ENCODE data around the gene TOMM70.
"Not testable (repeated sequence)": the region's sequence is repeated elsewhere in the genome, so short reads cannot be mapped to it uniquely, and the experiment has no call there.

TOMM70 gene

GRCh38 chr3:100360757-100361496, 40.0 kb downstream of the TOMM70 start:
- no peak for DNase-seq (ENCODE audit: extremely low spot score)
- no peak for TF ChIP-seq CTCF (IDR thresholded peaks at IDR 0.05; ENCODE audit: control extremely low read depth, extremely low read depth, low read depth, missing control alignments)
- CTCF ChIA-PET: interaction anchor here (1.1 to 3.4 kb wide), 9 partner anchors 10 to 229 kb away, joined by 3 to 23 read pairs (median 6); partner anchors contain the start of genes LNP1 and TOMM70
- POLR2A ChIA-PET: no interaction called here

GRCh38 chr3:100359035-100359434, 41.9 kb downstream of the TOMM70 start:
- CTCF ChIA-PET: interaction anchor here (1.0 to 3.4 kb wide), 6 partner anchors 9 to 43 kb away, joined by 3 to 23 read pairs (median 7); no protein-coding TSS in a partner anchor
- TF ChIP-seq CTCF (IDR thresholded peaks at IDR 0.05; ENCODE audit: control extremely low read depth, extremely low read depth, low read depth, missing control alignments): no peak
- POLR2A ChIA-PET: no interaction called here
- no peak for DNase-seq (ENCODE audit: extremely low spot score)

GRCh38 chr3:100358413-100358812, 42.5 kb downstream of the TOMM70 start:
- ChIA-PET CTCF (interaction anchor here (2.7 to 3.4 kb wide), 2 partner anchors 16 to 42 kb away, joined by 8 to 23 read pairs; no protein-coding TSS in a partner anchor), POLR2A (no interaction called here)
- no peak for DNase-seq (ENCODE audit: extremely low spot score)
- TF ChIP-seq CTCF (IDR thresholded peaks at IDR 0.05; ENCODE audit: control extremely low read depth, extremely low read depth, low read depth, missing control alignments): no peak

- ChIA-PET POLR2A (no interaction called here), CTCF (interaction anchor here (0.9 to 3.2 kb wide), 7 partner anchors 9 to 61 kb away, joined by 3 to 17 read pairs (median 8); partner anchors contain the start of gene NIT2)
- DNase-seq (ENCODE audit: extremely low spot score): no peak
- no peak for TF ChIP-seq CTCF (IDR thresholded peaks at IDR 0.05; ENCODE audit: control extremely low read depth, extremely low read depth, low read depth, missing control alignments)
Observed at GRCh38 chr3:100354850-100355249, 46.0 kb downstream of the TOMM70 start.

- CTCF ChIA-PET: no interaction called here
- no peak for TF ChIP-seq CTCF (IDR thresholded peaks at IDR 0.05; ENCODE audit: control extremely low read depth, extremely low read depth, low read depth, missing control alignments)
- DNase-seq (ENCODE audit: extremely low spot score): no peak
- POLR2A ChIA-PET: no interaction called here
Observed at GRCh38 chr3:100352296-100353231, 48.3 kb downstream of the TOMM70 start.

GRCh38 chr3:100351770-100352169, 49.1 kb downstream of the TOMM70 start:
- POLR2A ChIA-PET; CTCF ChIA-PET; DNase-seq (ENCODE audit: extremely low spot score): not testable (repeated sequence)
